COLO668 (cell line): ENCODE data around the gene ATP13A4.

Source experiments
- DNase-seq: peaks from one replicate; lab custom pipeline; 2025; ENCODE audit not compliant: unreplicated experiment; lab: John Stamatoyannopoulos, UW

Gene ATP13A4, protein sequence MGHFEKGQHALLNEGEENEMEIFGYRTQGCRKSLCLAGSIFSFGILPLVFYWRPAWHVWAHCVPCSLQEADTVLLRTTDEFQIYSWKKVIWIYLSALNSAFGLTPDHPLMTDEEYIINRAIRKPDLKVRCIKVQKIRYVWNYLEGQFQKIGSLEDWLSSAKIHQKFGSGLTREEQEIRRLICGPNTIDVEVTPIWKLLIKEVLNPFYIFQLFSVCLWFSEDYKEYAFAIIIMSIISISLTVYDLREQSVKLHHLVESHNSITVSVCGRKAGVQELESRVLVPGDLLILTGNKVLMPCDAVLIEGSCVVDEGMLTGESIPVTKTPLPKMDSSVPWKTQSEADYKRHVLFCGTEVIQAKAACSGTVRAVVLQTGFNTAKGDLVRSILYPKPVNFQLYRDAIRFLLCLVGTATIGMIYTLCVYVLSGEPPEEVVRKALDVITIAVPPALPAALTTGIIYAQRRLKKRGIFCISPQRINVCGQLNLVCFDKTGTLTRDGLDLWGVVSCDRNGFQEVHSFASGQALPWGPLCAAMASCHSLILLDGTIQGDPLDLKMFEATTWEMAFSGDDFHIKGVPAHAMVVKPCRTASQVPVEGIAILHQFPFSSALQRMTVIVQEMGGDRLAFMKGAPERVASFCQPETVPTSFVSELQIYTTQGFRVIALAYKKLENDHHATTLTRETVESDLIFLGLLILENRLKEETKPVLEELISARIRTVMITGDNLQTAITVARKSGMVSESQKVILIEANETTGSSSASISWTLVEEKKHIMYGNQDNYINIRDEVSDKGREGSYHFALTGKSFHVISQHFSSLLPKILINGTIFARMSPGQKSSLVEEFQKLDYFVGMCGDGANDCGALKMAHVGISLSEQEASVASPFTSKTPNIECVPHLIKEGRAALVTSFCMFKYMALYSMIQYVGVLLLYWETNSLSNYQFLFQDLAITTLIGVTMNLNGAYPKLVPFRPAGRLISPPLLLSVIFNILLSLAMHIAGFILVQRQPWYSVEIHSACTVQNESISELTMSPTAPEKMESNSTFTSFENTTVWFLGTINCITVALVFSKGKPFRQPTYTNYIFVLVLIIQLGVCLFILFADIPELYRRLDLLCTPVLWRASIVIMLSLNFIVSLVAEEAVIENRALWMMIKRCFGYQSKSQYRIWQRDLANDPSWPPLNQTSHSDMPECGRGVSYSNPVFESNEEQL

DNA sequence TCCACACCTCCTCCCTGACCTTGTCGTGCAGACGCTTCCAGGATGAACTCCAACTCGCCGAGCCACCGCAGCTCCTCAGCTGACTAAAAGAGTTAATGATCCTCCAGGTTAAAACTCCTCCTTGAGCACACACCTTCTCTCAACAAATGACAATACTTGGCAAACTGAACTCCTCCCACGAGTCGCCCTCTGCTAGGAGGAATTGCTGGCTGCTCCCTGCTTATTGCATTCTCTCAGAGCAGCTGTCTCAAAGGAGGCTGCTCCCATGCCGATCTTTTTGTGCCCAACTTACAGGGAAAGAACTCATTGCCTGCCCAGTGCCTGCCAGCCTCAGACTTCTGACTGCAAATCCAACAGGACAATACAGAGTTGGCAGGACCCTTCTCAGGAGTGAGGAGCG, at the start of gene ATP13A4:
Gene ATP13A4, minus strand, starts transcription at position 85 of the 400 bp plus-strand sequence. CDS start 96 bp downstream, outside the sequence.
- DNase-seq = no peak

DNA sequence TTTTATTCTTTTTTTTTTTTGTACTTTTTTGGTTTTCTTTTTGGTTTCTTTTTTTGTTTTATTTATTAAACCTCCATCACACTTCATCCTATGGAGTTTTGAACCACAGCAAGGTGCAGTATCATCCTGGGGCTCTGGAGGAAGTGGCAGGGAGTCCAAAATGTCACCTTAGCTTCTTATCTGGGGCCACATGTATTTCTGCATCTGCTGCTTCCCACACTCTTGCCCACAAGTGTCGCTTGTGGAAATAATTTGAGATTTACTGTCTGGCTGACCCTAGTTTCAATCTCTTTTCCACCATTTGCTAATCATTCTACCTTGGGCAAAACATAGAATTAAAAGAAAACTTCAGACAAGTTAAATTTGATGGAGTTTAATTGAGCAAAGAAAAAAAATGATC, 44.7 kb upstream of the ATP13A4 start:
- no peak for DNase-seq

DNA sequence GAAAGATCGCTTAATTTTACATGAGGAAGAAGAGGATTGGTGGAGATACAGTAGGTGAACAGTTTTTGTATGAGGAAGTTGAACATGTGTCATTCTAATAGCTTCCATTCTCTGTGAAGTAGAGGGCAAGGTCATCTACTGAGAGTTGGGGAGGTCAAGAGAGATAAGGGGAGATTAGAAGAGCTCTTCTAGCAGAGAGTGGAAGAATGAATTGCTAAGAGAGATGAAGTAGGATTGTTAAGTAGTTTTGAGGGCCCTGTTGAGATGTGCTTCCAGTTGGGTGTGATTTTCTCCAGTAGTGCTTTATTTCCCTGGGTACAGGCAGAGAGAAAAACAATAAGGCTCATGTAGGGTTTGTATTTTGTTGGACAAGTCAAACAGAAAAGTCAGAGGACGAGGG, 43.5 kb upstream of the ATP13A4 start:
- DNase-seq = no peak

DNA sequence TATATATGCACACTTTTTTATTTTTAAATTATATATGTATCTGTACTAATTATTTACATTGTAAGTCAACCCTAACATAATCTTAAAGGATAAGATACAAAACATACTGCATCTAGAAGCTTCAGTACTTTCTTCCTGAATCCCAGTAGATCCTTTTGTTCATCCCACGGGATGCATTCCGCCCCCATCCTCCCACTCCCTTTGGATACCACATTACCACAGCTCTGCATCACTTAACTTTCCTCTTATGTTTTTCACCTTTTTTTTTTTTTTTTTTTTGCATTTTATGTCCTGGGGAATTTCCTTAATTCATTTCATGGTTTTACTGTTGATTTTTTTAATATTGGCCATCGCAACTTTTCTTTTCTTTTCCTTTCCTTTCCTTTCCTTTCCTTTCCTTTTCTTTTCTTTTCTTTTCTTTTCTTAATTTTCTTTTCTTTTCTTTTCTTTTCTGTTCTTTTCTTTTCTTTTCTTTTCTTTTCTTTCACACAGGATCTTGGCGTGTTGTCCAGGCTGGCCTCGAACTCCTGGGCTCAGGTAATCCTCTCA, 41.3 kb upstream of the ATP13A4 start:
- DNase-seq = no peak

DNA sequence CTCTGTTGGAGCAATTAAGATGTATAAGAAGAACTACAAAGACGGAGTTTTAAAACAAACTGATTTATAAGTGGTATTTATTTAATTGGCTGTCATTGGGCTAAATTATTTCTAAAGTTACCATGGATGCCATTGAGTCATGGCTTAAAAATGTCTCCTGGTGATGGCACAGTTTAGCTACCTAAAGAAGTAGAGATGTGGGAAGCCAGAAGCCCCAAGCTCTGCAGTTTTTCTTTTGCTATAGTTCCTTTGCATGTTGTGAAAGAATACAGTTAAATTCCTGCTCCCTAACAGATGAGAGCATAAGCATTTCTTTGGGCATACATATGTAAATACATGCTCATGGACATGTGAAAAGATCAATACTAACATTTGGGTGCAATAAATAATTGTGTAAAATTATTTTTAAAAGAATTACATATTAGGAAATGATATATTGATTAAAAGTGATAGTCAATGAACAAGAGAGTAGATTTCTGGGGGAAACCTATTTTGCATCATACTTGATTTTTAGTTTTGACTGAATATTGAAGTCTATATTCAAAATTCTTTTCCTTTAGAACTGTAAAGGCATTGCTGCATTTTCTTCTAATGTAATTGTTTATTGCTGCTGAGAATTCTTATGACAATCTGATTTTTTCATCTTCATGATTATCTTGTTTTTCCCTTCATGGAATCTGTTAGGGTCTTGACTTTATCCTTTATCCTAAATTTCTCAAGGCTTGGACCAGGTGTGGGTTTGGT, 40.4 kb upstream of the ATP13A4 start:
- DNase-seq = no peak

DNA sequence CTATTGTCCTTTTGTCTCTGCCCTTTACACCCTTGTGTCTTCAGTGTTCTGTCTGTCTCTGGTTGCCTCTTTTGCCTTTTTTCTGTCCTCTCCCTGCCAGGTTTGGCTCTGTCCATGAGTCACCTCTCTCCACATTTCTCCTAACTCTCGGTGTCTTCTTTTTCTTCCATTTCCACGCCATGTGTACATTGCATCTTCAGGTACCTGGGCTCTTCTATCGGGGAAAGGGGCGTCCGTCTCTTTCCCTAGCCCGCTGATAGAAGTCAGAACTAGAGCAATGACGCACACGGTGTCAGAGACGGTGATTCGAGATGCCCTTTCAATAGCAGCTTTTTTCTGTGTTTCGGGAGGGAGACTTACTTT, 39.0 kb upstream of the ATP13A4 start:
- DNase-seq = peak; percentile 14

DNA sequence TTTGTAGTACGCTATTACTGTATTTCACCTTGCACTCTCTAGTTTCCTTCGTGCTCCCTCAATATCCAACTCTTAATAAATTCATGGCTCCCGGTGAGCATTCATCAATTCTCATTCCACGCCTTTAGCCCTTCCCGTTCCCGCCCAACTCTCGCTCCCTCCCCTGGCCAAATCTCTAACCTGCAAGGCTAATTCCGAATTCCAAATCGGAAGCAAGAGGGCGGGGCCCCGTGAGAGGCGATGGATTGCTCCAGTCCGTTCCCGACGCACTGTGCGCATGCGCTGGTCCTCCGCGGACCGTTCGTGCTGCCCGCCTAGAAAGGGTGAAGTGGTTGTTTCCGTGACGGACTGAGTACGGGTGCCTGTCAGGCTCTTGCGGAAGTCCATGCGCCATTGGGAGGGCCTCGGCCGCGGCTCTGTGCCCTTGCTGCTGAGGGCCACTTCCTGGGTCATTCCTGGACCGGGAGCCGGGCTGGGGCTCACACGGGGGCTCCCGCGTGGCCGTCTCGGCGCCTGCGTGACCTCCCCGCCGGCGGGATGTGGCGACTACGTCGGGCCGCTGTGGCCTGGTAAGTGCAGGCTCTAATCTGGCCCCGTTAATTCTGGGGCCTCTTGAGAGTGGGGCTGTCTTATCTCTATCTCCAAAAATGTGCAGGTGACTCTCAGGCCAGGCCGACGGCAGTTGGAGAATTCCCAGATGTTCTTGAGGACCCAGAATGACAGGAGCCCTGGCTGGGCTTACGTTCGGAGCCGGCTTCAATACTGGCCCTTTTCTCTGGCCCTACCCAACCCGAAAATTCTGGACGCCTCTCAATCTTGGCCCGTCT, 38.4 kb upstream of the ATP13A4 start, which contains the start of gene OPA1:
Gene OPA1, plus strand, starts transcription at position 368 of the 827 bp plus-strand sequence. Its CDS starts 170 bp downstream, at position 538.
- DNase-seq = peak; percentile 97

DNA sequence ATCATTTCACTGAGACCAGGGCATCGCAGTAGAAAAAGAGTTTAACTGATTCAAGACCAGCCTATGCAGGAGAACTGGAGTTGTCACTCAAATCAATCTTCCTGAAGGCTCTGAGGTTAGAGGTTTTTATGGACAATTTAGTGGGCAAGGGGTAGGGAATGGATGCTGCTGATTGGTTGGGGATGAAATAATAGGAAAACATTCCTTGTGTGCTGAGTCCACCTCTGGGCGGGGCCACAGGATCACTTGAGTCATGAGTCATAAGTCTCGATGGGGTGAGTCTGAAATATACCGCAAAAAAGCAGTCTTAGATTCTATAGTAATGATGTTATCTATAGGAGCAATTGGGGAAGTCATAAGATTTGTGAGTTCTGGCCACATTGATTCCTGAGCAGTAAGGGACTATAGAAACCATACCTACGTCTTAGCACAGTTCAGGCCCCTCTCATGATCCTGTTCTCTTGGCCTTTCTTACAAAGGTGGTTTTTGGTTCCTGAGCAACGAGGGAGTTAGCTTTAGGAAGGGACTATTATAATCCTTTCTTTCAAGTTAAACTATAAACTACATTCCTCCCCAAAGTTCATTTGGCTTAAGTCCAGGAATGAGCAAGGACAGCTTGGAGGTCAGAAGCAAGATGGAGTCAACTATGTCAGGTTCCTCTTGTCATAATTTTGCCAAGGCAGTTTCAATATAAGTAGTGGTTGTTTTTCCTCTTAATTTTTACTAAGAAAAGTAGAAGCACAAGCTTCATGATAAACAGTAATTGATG, 35.6 kb upstream of the ATP13A4 start:
- no peak for DNase-seq

DNA sequence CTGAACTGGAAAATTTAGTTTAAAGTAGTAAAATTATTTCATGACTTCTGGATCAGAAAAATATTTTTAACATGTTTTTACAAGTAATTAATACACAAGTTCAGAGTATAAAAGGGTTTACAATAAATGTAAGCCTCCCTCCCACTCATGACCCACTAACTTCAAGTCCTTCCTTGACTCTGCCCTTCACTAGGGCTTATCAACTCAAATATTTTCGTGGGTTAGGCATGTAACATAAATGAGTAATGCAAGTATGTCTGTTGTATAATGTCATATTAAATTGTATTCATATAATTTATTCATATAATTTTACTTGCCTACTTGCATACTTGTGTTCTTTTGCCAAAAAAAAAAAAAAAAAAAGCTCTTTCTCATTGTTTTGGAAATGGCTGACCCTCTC, 34.9 kb upstream of the ATP13A4 start:
- DNase-seq = no peak

DNA sequence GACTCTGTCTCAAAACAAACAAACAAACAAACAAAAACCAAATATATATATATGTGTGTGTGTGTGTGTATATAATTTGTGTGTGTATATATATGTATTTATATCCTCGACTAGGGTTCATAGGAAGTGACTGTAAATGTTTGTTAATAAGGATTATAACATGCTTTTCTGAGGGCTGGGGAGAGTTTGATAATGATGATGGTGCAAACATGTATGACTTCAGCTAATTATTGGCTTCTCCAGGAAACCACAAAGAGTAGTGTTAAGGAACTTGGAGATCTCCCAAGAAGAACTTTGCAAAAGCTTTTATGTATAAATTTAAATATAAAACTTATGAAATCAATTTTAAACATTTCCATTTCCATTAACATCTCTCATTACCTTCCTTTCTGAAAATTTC, 34.4 kb upstream of the ATP13A4 start:
- DNase-seq = no peak

DNA sequence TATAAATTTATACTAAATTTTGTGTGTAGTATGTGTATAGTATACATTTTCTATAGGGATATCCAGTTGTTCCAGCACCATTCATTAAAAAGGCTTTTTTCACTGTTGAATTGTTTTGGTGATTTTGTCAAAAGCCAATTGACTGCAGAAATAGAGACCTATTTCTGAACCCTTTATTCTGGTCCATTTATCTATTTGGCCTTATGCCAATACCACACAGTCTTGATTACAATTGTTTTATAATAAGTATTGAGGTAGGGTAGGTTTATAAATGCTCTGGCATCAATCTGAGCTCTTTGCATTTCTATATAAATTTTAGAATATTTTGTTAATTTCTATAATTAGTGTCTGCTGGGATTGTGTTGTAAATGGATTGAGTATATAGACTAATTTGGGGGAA, 31.8 kb upstream of the ATP13A4 start:
- no peak for DNase-seq

DNA sequence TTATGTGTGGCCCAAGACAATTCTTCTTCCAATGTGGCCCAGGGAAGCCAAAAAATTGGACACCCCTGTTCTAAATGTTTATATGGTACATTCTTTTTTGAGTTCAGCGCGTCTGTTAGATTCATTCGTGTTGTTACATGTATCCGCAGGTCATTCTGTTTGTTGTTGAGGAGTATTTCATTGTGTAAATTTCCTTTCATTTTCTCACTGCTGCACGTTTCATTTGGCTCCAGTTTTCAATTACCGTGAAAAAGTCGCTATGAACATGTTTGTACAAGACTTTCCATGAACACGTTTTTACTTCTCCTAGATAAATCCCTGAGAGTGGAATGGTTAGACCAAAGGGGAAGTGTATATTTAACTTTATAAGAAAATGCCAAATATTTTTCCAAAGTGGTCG, 30.8 kb upstream of the ATP13A4 start:
- no peak for DNase-seq

DNA sequence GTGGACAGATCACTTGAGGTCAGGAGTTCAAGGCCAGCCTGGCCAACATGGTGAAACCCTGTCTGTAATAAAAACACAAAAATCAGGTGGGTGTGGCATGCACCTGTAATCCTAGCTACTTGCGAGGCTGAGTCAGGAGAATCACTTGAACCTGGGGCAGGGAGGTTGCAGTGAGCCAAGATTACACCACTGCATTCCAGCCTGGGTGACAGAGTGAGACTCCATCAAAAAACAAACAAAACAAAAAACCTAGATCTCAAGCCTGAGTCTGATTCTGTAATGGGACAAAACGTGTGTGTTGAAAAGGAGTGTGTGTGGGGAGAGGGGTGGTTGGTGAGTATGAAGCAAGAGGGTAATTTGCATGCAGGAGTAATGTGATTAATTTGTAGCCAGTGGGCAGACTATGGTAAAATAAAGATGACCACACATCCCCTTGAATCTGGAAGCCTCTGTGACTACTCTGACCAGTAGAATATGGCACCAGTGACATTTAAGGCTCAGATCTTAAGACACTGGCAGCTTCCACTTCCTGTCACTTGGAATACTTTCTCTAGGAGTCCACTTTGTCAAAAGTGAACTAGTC, 19.9 kb upstream of the ATP13A4 start:
- no peak for DNase-seq

DNA sequence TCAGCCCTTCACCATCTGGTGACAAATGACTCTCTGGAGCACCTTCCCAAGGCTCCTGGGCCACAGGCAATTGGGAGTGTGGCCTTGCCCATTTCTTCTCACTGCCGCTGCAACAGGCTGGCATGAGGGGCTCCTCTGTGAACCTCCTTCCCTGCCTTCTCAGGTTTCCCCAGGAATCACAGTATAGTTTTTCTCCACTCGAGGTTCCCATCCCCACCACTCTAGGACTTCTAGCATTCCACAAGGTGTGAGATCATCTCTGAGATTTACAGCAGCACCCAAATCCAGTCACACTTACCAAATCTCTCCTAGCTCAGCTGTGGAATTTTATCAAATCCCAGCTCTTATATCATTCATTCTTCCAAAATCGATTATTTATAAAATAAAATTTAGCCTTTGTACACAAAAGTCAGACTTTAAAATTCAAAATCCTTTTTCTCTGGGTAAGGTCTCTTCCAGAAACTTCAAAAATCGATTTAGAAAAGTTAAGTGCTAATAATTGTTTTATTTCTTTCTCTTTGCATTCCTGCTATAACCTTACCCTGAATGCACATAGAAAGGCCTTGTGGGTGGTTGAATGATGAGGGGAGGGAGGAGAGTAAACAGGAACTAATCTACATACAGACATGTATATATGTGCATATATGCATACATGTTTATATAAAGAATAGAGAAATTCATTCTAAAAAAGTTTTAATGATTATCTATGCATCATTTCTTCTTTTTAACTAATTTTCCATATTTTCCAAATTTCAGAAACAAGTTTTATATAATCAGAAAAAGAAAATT, 18.9 kb upstream of the ATP13A4 start:
- DNase-seq = no peak

DNA sequence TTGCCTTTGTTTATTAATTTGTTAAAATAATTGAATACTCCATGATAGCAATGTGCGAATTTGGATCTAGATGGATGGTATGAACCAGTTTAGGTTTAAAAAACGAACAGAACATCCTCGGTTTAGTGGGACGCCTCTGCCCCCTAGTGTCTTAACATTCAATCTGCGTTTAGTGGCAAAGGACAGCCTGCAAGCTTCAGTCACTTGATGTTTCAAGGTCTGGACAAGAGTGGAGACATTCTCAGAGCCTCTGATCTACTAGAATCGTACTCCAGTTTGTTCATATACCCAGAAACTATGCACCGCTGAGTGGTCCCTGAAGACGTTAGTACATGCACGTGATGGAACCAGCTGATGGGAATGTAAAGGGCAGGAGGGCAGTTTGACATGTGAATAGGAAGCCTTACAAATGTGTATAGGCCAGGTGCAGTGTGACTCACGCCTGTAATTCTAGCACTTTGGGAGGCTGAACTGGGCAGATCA, 17.8 kb upstream of the ATP13A4 start:
- DNase-seq = peak; percentile 43

DNA sequence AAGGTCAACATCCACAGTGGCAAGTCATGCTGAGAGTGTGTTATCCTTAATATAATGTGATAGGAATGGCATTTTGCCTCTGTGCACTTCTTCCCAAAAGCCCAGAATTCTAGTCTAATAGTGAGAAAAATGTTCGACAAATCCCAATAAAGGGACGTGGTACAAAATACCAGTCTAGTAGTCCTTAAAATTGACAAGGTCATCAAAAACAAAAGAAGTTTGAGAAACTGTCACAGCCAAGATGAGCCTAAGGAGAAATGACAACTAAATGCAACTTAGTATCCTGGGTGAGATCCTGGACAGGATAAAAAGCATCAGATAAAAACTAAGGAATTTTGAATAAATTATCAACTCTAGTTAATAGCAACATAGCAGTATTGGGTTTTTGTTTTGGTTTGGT, 14.4 kb upstream of the ATP13A4 start:
- no peak for DNase-seq

DNA sequence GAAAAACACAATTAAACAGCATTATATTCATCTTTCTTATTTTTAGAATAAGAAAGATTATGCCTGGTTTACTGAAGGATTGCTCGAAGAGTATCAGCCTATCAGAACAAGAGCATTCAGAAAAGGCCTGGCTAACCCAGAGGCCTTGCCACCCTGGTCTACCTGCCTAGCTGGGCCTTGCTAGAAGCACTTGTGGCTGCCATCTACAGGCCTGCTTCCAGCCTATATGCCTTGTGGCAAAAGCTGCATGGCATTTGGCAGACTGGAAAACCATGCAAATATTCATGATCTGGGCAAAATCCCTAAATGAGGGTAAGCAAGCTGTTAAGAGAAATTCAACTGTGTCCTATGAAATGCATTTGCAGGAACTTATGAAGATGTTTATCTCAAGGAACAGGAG, 9.3 kb upstream of the ATP13A4 start:
- DNase-seq = peak; percentile 10

DNA sequence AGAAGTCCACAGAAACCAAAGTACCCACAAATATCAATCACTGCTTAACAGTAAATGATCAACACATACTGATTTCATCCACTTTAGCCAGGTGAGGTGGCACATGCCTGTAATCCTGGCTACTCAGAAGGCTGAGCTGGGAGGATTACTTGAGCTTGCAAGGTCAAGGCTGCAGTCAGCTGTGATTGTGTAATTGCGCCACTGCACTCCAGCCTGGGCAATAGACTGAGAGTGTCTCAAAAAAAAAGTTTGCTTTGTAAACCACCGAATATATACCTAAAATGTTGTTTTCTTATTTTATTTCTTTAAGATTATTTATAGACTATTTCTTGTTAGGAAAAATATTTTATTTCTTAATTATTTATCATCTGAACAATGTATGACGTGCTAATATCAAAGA, 8.7 kb upstream of the ATP13A4 start:
- no peak for DNase-seq
